Measurements from ENCODE around the gene CFAP53.
"Not testable (repeated sequence)": the region's sequence is repeated elsewhere in the genome, so short reads cannot be mapped to it uniquely, and the experiment has no call there.

The CFAP53 gene

GRCh38 chr18:50272568-50272967, 6.3 kb upstream of the CFAP53 start:
- DNase-seq (ENCODE audit: low read depth in 3 of 3): no peak

- peak; percentile 50 to 63 (median 59) for DNase-seq (ENCODE audit: low read depth in 3 of 3)
These were observed 1.9 kb upstream of the CFAP53 start for GRCh38 chr18:50268022-50268747.

GRCh38 chr18:50262977-50263376, 3.3 kb downstream of the CFAP53 start:
- no peak for DNase-seq (ENCODE audit: low read depth in 3 of 3)

GRCh38 chr18:50250935-50251334, 15.4 kb downstream of the CFAP53 start:
- DNase-seq (ENCODE audit: low read depth in 3 of 3): no peak

- no peak for DNase-seq (ENCODE audit: low read depth in 3 of 3)
These were observed 16.7 kb downstream of the CFAP53 start for GRCh38 chr18:50249576-50249975.

GRCh38 chr18:50247561-50247960, 18.7 kb downstream of the CFAP53 start:
- DNase-seq (ENCODE audit: low read depth in 3 of 3): no peak

- DNase-seq (ENCODE audit: low read depth in 3 of 3): not testable (repeated sequence)
These were observed 24.5 kb downstream of the CFAP53 start for GRCh38 chr18:50241768-50242167.

- no peak for DNase-seq (ENCODE audit: low read depth in 3 of 3)
These were observed 26.2 kb downstream of the CFAP53 start for GRCh38 chr18:50240080-50240563.

GRCh38 chr18:50232419-50232818, 33.9 kb downstream of the CFAP53 start:
- DNase-seq (ENCODE audit: low read depth in 3 of 3): no peak

- DNase-seq (ENCODE audit: low read depth in 3 of 3): no peak
These were observed 34.7 kb downstream of the CFAP53 start for GRCh38 chr18:50231621-50232020.

GRCh38 chr18:50220249-50220648, 46.0 kb downstream of the CFAP53 start:
- DNase-seq (ENCODE audit: low read depth in 3 of 3): not testable (repeated sequence)

GRCh38 chr18:50218432-50219197, 47.7 kb downstream of the CFAP53 start:
- DNase-seq (ENCODE audit: low read depth in 3 of 3): no peak

- DNase-seq (ENCODE audit: low read depth in 3 of 3): no peak
These were observed 57.0 kb downstream of the CFAP53 start for GRCh38 chr18:50209311-50209710.

- no peak for DNase-seq (ENCODE audit: low read depth in 3 of 3)
These were observed 58.6 kb downstream of the CFAP53 start for GRCh38 chr18:50207722-50208121.

GRCh38 chr18:50203801-50204604, 62.3 kb downstream of the CFAP53 start:
- DNase-seq (ENCODE audit: low read depth in 3 of 3): no peak

GRCh38 chr18:50201476-50202018, 64.7 kb downstream of the CFAP53 start:
- no peak for DNase-seq (ENCODE audit: low read depth in 3 of 3)

GRCh38 chr18:50199921-50200320, 66.4 kb downstream of the CFAP53 start:
- DNase-seq (ENCODE audit: low read depth in 3 of 3): no peak

GRCh38 chr18:50199346-50199855, 66.9 kb downstream of the CFAP53 start:
- no peak for DNase-seq (ENCODE audit: low read depth in 3 of 3)

- DNase-seq (ENCODE audit: low read depth in 3 of 3): no peak
These were observed 70.0 kb downstream of the CFAP53 start for GRCh38 chr18:50196261-50196660.

GRCh38 chr18:50195689-50196088, 70.6 kb downstream of the CFAP53 start:
- no peak for DNase-seq (ENCODE audit: low read depth in 3 of 3)
